Activated CD8-positive, alpha-beta memory T cell treated with anti-CD3 and anti-CD28 coated beads, Interleukin-2, amount 50 U/mL, for 1 hour (primary cell): ENCODE measurements around the gene KPNA2.
"Not testable (repeated sequence)": the region's sequence is repeated elsewhere in the genome, so short reads cannot be mapped to it uniquely, and the experiment has no call there.

Source experiments
- DNase-seq: peaks from one replicate; pipeline ENCODE4 v3.0.0-alpha.2; 2020; ENCODE audit errors: extremely low read depth

Gene KPNA2

DNA sequence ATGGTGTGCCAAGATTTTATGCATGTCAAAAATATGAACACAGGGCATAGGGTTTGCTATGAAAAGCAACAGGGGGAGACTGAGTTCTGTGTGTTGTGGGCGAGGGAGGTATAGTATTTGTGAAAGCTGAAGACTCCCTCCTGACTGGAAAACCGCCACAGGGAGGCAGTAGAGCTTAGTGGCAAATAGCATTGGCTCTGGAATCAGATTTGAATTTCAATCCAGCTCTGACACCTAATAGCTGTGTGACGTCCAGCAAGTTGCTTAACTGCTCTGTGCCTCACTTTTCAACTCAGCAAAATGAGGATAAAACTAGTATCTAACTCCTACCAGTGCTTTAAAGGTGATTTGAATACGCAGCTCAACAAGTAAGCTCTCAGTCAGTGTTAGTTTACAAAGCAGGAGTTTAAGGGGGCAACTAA, 22.0 kb downstream of the KPNA2 start:
- DNase-seq: no peak

GRCh38 chr17:68060336-68060735, 24.8 kb downstream of the KPNA2 start:
- DNase-seq: no peak

- DNase-seq: no peak
Observed at GRCh38 chr17:68061512-68062313, 26.2 kb downstream of the KPNA2 start.

GRCh38 chr17:68065366-68065765, 29.8 kb downstream of the KPNA2 start:
- DNase-seq: not testable (repeated sequence)

DNA sequence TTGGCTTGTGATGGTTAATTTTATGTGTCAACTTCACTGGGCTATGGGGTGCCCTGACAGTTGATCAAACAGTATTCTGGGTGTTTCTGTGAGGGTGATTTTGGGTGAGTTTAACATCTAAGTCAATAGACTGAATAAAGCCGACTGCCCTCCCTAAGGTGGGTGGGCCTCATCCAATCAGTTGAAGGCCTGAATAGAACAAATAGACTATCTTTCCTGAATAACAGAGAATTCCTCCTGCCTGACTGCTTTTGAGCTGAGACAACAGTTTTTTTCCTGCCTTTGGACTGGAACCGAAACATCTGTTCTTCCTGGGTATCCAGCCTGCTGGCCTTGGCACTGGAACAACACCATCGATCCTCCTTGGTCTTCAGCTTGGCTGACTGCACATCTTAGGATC, 33.0 kb downstream of the KPNA2 start:
- not testable (repeated sequence) for DNase-seq

- not testable (repeated sequence) for DNase-seq
Observed at GRCh38 chr17:68070582-68071444, 35.3 kb downstream of the KPNA2 start.

DNA sequence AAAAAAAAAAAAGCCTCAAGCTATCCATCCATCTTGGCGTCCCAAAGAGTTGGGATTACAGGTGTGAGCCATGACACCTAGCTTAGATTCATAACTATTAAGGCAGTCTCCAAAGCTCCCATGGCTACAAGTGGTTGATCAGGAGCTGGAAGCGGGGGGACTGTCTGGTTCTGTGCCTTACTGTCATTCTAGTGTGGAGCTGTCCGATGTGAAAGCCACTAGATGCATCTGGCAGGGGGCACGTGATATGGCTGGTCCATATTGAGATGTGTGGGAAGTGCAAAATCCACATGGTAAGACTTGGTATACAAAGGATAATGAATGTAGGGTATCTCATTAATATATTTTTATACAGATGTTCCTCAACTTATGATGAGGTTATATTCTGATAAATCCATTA, 38.7 kb downstream of the KPNA2 start:
- no peak for DNase-seq

DNA sequence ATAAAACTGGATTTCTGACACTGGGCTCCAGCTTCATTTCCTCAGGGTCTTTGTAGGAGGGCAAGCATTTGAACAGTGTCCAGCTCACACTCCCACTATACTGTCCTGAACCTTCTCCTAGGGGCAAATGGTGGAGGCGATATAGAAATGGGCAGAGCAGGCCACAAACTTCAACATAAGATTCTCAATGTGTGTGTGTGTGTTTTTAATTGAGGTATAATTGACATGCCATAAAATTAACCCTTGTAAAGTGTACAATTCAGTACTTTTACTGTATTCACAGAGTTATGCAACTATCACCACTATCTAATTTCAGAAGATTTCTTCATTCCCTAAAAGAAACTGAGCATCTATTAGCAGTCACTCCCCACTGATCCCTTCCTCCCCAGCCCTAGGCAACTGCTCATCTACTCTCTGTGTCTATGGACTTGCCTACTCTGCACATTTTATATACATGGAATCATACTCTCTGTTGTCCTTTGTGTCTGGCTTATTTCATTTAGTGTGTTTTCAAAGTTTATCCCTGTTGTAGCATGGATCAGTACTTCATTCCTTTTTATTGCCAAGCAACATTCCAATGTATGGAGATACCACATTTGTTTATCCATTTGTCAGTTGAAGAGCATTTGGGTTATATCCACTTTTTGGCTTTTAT, 40.5 kb downstream of the KPNA2 start:
- not testable (repeated sequence) for DNase-seq

- DNase-seq: not testable (repeated sequence)
Observed at GRCh38 chr17:68077498-68077897, 42.0 kb downstream of the KPNA2 start.

- no peak for DNase-seq
Observed at GRCh38 chr17:68080411-68081150, 45.0 kb downstream of the KPNA2 start.

GRCh38 chr17:68081305-68082265, 46.0 kb downstream of the KPNA2 start:
- not testable (repeated sequence) for DNase-seq

- DNase-seq: no peak
Observed at GRCh38 chr17:68085771-68086381, 50.3 kb downstream of the KPNA2 start.

DNA sequence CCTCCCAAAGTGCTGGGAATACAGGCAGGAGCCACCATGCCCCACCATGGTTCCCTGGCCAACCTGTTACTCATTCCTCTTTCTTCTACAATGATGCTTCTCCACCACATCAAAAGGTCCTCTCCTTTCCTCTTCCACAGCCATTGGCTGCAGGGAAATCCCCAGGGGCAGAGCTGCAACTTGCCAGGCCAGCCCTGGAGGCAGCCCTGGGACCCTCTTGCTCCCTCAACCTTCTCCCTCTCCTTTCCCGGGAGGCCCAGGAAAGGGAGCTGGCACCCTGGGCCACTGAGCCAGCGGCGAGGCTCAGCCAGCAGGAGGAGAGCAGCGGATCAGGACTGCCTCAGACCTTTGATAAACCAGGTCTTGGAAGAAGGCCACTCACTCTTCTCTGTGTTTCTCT, 51.1 kb downstream of the KPNA2 start:
- DNase-seq: not testable (repeated sequence)

- DNase-seq: not testable (repeated sequence)
Observed at GRCh38 chr17:68087131-68087623, 51.6 kb downstream of the KPNA2 start.

GRCh38 chr17:68087851-68088250, 52.3 kb downstream of the KPNA2 start:
- DNase-seq: no peak

DNA sequence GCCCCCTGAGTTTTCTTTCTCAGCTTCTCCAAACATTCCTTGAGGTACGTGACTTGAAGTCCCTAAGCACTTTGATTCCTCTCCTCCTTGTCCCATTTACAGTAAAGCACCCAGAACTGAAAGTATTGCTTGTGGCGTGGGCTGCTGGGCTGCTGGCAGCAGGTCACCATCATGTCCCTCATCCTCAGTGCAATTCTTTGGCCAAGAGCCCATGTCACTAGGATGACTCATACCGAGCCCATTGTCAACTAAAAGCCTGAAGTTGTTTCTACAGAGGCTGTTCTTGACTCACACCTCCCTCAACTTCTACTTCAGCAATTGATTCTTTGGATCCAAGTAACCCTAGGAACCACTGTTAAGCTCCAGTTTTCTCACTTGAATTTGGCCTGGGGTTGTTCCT, 54.3 kb downstream of the KPNA2 start:
- DNase-seq: no peak

GRCh38 chr17:68094481-68095078, 59.0 kb downstream of the KPNA2 start:
- no peak for DNase-seq

GRCh38 chr17:68095205-68095811, 59.8 kb downstream of the KPNA2 start:
- DNase-seq: no peak

GRCh38 chr17:68096111-68096510, 60.6 kb downstream of the KPNA2 start:
- no peak for DNase-seq
